ENCODE measurements around the gene OR10H1. TPM values are rescaled to one million over a fixed set of nuclear protein-coding genes. Genes with fewer than 3 reads are reported as not detected.
"Not testable (repeated sequence)": the region's sequence is repeated elsewhere in the genome, so short reads cannot be mapped to it uniquely, and the experiment has no call there.

The OR10H1 gene
- polyA plus RNA-seq, 1 donor: not detected

GRCh38 chr19:15774159-15774558 lies 41.3 kb downstream of the OR10H1 start:
- not testable (repeated sequence) for DNase-seq

- DNase-seq: no peak
Observed at GRCh38 chr19:15769586-15769985, 45.9 kb downstream of the OR10H1 start.

DNA sequence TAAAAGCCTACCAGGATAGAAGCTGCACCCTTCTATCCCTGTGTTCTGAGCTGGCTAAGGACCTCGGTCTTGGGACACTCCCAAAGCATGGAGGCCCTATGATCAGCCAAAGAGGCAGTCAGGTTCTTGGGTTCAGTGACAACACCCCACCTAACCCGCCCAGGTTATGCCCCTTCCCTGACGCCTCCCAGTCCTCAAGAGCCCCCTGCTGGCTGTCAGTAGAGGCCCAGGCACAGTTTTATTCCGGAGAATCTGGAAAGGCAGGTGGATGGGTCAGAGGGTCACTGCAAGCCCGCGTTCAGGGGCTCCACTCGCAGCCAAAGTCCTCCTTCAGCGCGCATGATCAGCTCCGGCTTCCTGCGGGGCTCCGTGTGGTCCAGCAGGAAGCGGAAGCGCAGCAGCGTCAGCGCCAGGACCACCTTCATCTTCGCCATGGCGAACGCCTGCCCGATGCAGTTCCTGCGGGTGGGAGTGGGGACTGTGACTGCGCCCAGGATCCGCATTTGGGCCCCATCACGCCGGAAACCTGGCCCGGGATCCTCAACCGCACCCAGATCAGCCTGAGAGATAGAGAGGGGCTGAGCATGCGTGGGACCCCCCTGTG lies 55.4 kb downstream of the OR10H1 start:
- no peak for DNase-seq

- no peak for DNase-seq
Observed at GRCh38 chr19:15758379-15758778, 57.1 kb downstream of the OR10H1 start.

Other genes with a start within 250 kb of the OR10H1 start
- not detected for gene CYP4F8, start 200.4 kb downstream of the OR10H1 start, polyA plus RNA-seq (ENCODE audit: insufficient read length)
- 0.08 TPM for gene CYP4F3, start 174.8 kb downstream of the OR10H1 start, polyA plus RNA-seq (ENCODE audit: insufficient read length)
- 1.8 TPM for gene CYP4F12, start 142.6 kb downstream of the OR10H1 start, polyA plus RNA-seq (ENCODE audit: insufficient read length)
- not detected for gene OR10H2, start 87.6 kb downstream of the OR10H1 start, polyA plus RNA-seq (ENCODE audit: insufficient read length)
- not detected for gene OR10H3, start 77.7 kb downstream of the OR10H1 start, polyA plus RNA-seq (ENCODE audit: insufficient read length)
- 0.04 TPM for gene OR10H5, start 28.0 kb downstream of the OR10H1 start, polyA plus RNA-seq (ENCODE audit: insufficient read length)
- gene CYP4F2, start 82.4 kb upstream of the OR10H1 start, polyA plus RNA-seq (ENCODE audit: insufficient read length): not detected
- gene CYP4F11, start 118.9 kb upstream of the OR10H1 start, polyA plus RNA-seq (ENCODE audit: insufficient read length): not detected
- gene OR10H4, start 133.3 kb upstream of the OR10H1 start, polyA plus RNA-seq (ENCODE audit: insufficient read length): not detected

All from hindlimb muscle (tissue), 1 donor.